Upper lobe of right lung (tissue), 1 donor: ENCODE measurements around the gene INF2. TPM values are rescaled to one million over a fixed set of nuclear protein-coding genes. Genes with fewer than 3 reads are reported as not detected.

Experiments
- ATAC-seq: fragments of 200-7000 bp; cut with Tn5 transposase; one replicate; pipeline ENCODE4 v1.9.1; 2020; ENCODE audit warnings: mild to moderate bottlenecking, moderate library complexity
- DNase-seq: peaks from one replicate; pipeline ENCODE4 v3.0.0-alpha.2; 2020
- H3K27ac ChIP-seq: fragments of 200-600 bp; one replicate; pipeline ENCODE4 v1.8.0; 2022
- H3K27me3 ChIP-seq: fragments of 200-600 bp; one replicate; pipeline ENCODE4 v1.8.0; 2022; ENCODE audit warnings: mild to moderate bottlenecking
- H3K36me3 ChIP-seq: fragments of 200-600 bp; one replicate; pipeline ENCODE4 v1.8.0; 2022
- H3K4me1 ChIP-seq: fragments of 200-600 bp; one replicate; pipeline ENCODE4 v1.8.0; 2022
- H3K4me3 ChIP-seq: fragments of 200-600 bp; one replicate; pipeline ENCODE4 v1.8.0; 2022; ENCODE audit warnings: mild to moderate bottlenecking
- H3K9me3 ChIP-seq: fragments of 200-600 bp; one replicate; pipeline ENCODE4 v1.8.0; 2022
- intact Hi-C: fragments of 100-400 bp; cut with DNase I; formaldehyde crosslinking; loops from one replicate; pipeline ENCODE4 v1.11.0; 2022
- long read RNA-seq: library from polyadenylated mRNA; unstranded; transcript quantifications from one replicate; pipeline ENCODE4 v2.0.0, GENCODE V29; 2021
- total RNA-seq: library from RNA; stranded (reverse); fragmentation: NEBNext Ultra II Directional; extraction: Animal tissue kit (Norgen Biotek cat#: 25700); gene quantifications from one replicate; pipeline ENCODE4 v1.2.1, GENCODE V29; 2021
- TF ChIP-seq, protein P1 (sequence below): fragments of 200-600 bp; IDR thresholded peaks from one replicate; pipeline ENCODE4 v1.8.0; 2022; ENCODE audit warnings: antibody characterized with exemption
- donor health status: DM: no; HTN: yes; CAD: no; lungs with severe emphysema.

Gene INF2
- 117 TPM for total RNA-seq
- long read RNA-seq, transcript INF2-204 (5 exons, 1,689 nt), result major isoform, 7 of 138 reads
- long read RNA-seq, partial matches to known transcripts, result 101 of 138 reads
- long read RNA-seq, other reads (novel, unspliced or antisense), result 30 of 138 reads

DNA sequence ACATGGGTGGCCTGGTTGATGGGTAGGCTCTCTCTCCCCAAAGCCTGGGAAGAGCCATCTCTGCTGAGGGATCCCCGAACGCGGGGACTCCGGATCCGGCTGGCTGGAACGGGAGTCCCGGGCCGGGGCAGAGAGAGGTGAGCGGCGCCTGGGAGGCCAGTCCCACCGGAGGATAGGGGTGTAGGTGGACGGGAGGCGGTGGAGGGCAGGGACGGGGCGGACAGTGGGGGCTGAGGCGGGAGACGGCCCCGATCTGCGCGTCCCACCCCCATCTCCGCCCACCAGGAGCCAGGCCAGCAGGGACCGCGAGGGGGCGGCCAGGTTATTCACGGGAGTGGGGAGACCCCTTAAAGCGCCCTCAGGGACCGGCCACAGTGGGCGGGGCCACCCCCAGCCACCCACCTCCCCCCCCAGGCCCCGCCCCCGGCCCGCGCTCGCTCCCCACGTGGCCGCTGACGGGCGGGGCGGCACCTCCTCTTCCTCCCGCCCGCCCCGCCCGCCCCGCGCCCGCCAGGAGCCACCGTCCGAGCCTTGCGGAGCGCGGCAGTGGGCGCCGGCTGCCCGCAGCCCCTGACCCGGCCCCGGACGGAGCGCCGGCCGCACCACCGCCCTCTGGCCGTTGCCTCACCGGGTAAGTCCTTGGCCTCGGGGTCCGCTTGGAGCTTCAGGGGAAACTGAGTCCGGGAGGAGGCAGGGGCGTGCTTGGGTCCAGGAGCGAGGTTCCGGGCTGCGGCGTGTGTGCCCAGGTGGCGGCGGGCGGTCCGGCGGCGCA is at the start of gene INF2:
Gene INF2, plus strand, starts transcription at position 510 of the 772 bp plus-strand sequence. CDS start 11,748 bp downstream, outside the sequence.
- H3K27ac ChIP-seq, result peak within 1 kb of the TSS; percentile 73
- no peaks in the 10 kb centered on the region for H3K36me3 ChIP-seq
- TF ChIP-seq, protein P1, sequence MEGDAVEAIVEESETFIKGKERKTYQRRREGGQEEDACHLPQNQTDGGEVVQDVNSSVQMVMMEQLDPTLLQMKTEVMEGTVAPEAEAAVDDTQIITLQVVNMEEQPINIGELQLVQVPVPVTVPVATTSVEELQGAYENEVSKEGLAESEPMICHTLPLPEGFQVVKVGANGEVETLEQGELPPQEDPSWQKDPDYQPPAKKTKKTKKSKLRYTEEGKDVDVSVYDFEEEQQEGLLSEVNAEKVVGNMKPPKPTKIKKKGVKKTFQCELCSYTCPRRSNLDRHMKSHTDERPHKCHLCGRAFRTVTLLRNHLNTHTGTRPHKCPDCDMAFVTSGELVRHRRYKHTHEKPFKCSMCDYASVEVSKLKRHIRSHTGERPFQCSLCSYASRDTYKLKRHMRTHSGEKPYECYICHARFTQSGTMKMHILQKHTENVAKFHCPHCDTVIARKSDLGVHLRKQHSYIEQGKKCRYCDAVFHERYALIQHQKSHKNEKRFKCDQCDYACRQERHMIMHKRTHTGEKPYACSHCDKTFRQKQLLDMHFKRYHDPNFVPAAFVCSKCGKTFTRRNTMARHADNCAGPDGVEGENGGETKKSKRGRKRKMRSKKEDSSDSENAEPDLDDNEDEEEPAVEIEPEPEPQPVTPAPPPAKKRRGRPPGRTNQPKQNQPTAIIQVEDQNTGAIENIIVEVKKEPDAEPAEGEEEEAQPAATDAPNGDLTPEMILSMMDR, result no peak
- H3K4me1 ChIP-seq, result peaks cover 48% of the 10 kb centered on the region
- no peaks in the 10 kb centered on the region for H3K27me3 ChIP-seq
- no peaks in the 10 kb centered on the region for H3K9me3 ChIP-seq
- intact Hi-C loops, result no loop called here
- ATAC-seq (peak; percentile 77), DNase-seq (peak; percentile 83)
- H3K4me3 ChIP-seq, result peak within 1 kb of the TSS; percentile 92

DNA sequence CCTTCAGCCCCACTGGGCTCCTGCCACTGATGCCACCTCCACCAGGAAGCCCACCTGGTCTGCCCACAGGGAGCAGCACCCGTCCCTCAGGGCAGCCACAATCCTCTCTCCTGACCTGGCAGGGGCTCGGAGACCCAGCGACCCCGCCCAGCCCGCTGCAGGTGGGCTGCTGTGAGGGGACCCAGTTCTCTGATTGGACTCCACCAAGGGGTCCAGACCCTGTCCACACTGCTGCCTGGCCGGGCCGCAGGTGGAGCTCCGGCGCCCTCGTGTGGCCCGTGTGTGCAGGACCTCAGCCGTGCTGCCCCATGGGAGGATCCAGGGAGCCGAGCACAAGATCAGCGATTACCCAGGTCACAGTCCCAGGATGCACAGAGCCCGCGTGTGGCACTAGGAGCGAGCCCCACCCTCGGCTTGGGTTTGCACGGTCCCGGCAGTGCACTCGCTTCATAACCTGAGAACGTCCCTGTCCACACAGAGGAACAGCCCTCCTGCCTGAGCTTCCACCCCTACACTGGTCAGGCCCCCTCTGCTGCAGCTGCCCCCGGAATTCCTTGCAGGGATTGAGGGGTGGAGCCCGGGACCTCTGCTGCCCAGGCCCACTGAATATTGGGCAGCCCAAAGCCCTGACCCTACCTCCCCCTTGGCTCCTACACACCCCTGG is 49.4 kb upstream of the INF2 start:
- peak; percentile 78 for DNase-seq
- Histone ChIP-seq H3K27me3 (peaks cover 34% of the 10 kb centered on the region), H3K27ac (no peak overlapping the region), H3K36me3 (no peaks in the 10 kb centered on the region), H3K4me1 (no peaks in the 10 kb centered on the region), H3K9me3 (no peaks in the 10 kb centered on the region), H3K4me3 (no peak overlapping the region)
- TF ChIP-seq, protein P1, result peak; percentile 89
- intact Hi-C loops, result no loop called here
- peak; percentile 84 for ATAC-seq

DNA sequence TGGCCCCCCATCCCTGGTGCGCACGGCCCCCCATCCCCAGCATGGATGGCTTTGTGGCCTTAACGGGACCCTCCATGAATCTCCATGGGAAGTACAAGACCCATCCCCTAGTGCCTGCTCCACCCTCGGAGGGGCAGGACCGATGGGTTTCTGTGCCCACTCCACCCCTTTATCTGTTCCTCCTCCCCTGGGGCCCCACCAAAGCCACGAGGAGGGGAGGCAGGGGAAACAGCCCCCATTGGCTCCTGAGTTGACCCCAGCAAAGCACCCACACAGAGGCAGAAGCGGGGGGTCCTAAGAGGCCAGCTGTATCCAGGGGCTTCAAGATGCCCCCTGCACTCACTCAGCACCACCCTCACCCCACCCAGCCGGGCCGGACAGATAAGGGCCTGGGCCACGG is 48.7 kb upstream of the INF2 start:
- Histone ChIP-seq H3K4me3 (no peak overlapping the region), H3K27me3 (peaks cover 27% of the 10 kb centered on the region), H3K27ac (no peak overlapping the region), H3K36me3 (no peaks in the 10 kb centered on the region), H3K9me3 (no peaks in the 10 kb centered on the region), H3K4me1 (no peaks in the 10 kb centered on the region)
- intact Hi-C loops, result no loop called here
- DNase-seq (no peak), ATAC-seq (no peak)
- TF ChIP-seq, protein P1, result no peak

DNA sequence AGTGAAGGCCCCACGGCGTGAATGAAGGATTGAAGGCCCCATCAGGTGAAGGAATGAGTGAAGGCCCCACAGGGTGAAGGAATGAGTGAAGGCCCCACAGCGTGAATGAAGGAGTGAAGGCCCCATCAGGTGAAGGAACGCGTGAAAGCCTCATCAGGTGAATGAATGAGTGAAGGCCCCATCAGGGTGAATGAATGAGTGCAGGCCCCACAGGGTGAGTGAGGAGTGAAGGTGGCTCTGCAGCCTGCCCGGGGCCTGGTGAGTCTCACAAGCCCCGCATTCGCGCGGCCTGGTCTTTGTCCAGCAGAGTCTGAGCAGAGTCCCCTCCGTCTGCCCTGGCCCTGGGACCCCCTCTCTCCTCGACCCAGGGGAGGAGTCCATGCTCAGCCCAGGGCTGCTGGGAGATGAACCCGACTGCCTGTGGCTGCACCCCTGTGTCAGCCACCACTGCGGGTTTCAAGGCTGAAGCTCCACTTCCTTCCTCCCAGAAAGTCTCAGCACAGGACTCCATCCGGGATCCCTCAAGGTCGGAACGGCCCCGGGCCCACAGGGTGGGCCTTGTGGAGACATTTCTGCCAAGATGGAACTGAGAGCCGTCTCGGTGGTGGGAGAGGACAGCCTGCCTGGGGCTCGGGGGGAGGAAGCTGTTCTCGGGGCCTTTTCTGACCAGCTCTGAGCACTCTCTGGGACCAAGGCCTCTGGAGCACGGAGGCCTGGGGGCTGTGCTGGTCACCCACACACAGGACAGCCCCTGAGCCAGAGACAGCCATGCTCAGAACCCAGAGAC is 47.5 kb upstream of the INF2 start:
- Histone ChIP-seq H3K27me3 (peaks cover 23% of the 10 kb centered on the region), H3K27ac (no peak overlapping the region), H3K9me3 (no peaks in the 10 kb centered on the region), H3K36me3 (no peaks in the 10 kb centered on the region), H3K4me3 (no peak overlapping the region), H3K4me1 (no peaks in the 10 kb centered on the region)
- DNase-seq, result no peak
- TF ChIP-seq, protein P1, result no peak
- intact Hi-C loops, result no loop called here
- no peak for ATAC-seq

DNA sequence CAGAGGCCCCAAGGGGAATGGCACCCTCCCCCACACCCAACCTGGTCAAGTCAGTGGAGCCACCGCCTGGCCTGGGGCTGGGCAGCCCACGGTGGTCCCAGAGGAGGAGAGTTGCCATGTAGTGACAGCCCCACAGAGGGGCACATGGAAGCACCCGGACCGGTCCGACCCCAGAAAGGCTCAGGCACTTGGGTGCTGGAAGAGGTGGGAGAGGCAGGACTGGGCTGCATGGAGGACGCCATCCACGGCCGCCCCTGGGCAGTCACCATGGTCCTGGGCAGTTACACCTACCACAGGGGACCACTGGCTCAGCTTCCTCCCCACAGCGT is 46.9 kb upstream of the INF2 start:
- intact Hi-C loops, result no loop called here

More for the DNA sequence above, 46.9 kb upstream of the INF2 start:
- peak; percentile 63 for DNase-seq
- no peaks in the 10 kb centered on the region for H3K36me3 ChIP-seq
- TF ChIP-seq, protein P1, result no peak
- H3K4me1 ChIP-seq, result no peaks in the 10 kb centered on the region
- H3K27ac ChIP-seq, result no peak overlapping the region
- no peaks in the 10 kb centered on the region for H3K9me3 ChIP-seq
- peaks cover 23% of the 10 kb centered on the region for H3K27me3 ChIP-seq
- no peak overlapping the region for H3K4me3 ChIP-seq
- ATAC-seq, result no peak
